ENCODE data around the gene HERPUD2. TPM values are rescaled to one million over a fixed set of nuclear protein-coding genes. Genes with fewer than 3 reads are reported as not detected.
"Not testable (repeated sequence)": the region's sequence is repeated elsewhere in the genome, so short reads cannot be mapped to it uniquely, and the experiment has no call there.

Gene HERPUD2
- total RNA-seq, 1 donor from 2014 or later: 28.0 TPM

- no peak for DNase-seq (ENCODE audit: low read depth, low spot score)
- TF ChIP-seq CTCF (conservative IDR thresholded peaks at IDR 0.05): no peak
- Mint-ChIP-seq H3K27me3 (ENCODE audit: low read depth) (no peaks in the 10 kb centered on the region), H3K9me3 (peaks cover 29% of the 10 kb centered on the region), H3K27ac (ENCODE audit: unreplicated experiment) (no peak overlapping the region), H3K4me1 (no peaks in the 10 kb centered on the region), H3K36me3 (ENCODE audit: low read depth) (peaks cover 69% of the 10 kb centered on the region), H3K4me3 (no peak overlapping the region)
These were observed 37.8 kb downstream of the HERPUD2 start for GRCh38 chr7:35657125-35657524.

- H3K4me1 Mint-ChIP-seq; H3K27me3 Mint-ChIP-seq (ENCODE audit: low read depth); H3K27ac Mint-ChIP-seq (ENCODE audit: unreplicated experiment); H3K4me3 Mint-ChIP-seq; DNase-seq (ENCODE audit: low read depth, low spot score): not testable (repeated sequence)
- Mint-ChIP-seq H3K36me3 (ENCODE audit: low read depth) (peaks cover 61% of the 10 kb centered on the region), H3K9me3 (peaks cover 26% of the 10 kb centered on the region)
These were observed 40.4 kb downstream of the HERPUD2 start for GRCh38 chr7:35654558-35654957.

GRCh38 chr7:35652124-35652523 lies 42.8 kb downstream of the HERPUD2 start:
- Mint-ChIP-seq H3K9me3 (peaks cover 24% of the 10 kb centered on the region), H3K36me3 (ENCODE audit: low read depth) (peaks cover 50% of the 10 kb centered on the region), H3K4me1 (peaks cover 5% of the 10 kb centered on the region), H3K4me3 (no peak overlapping the region), H3K27ac (ENCODE audit: unreplicated experiment) (no peak overlapping the region), H3K27me3 (ENCODE audit: low read depth) (no peaks in the 10 kb centered on the region)
- no peak for DNase-seq (ENCODE audit: low read depth, low spot score)
- no peak for TF ChIP-seq CTCF (conservative IDR thresholded peaks at IDR 0.05)

- H3K9me3 Mint-ChIP-seq: peaks cover 23% of the 10 kb centered on the region
- no peaks in the 10 kb centered on the region for H3K27me3 Mint-ChIP-seq (ENCODE audit: low read depth)
- TF ChIP-seq CTCF (conservative IDR thresholded peaks at IDR 0.05): no peak
- no peak overlapping the region for H3K4me3 Mint-ChIP-seq
- H3K36me3 Mint-ChIP-seq (ENCODE audit: low read depth): peaks cover 39% of the 10 kb centered on the region
- peaks cover 14% of the 10 kb centered on the region for H3K4me1 Mint-ChIP-seq
- no peak overlapping the region for H3K27ac Mint-ChIP-seq (ENCODE audit: unreplicated experiment)
- no peak for DNase-seq (ENCODE audit: low read depth, low spot score)
These were observed 44.2 kb downstream of the HERPUD2 start for GRCh38 chr7:35650751-35651150.

- Mint-ChIP-seq H3K27me3 (ENCODE audit: low read depth) (no peaks in the 10 kb centered on the region), H3K36me3 (ENCODE audit: low read depth) (peaks cover 32% of the 10 kb centered on the region), H3K4me1 (peaks cover 14% of the 10 kb centered on the region), H3K4me3 (no peak overlapping the region), H3K9me3 (peaks cover 19% of the 10 kb centered on the region), H3K27ac (ENCODE audit: unreplicated experiment) (no peak overlapping the region)
- no peak for DNase-seq (ENCODE audit: low read depth, low spot score)
- TF ChIP-seq CTCF (conservative IDR thresholded peaks at IDR 0.05): no peak
These were observed 45.2 kb downstream of the HERPUD2 start for GRCh38 chr7:35649711-35650110.

GRCh38 chr7:35648367-35648766 lies 46.6 kb downstream of the HERPUD2 start:
- no peak for DNase-seq (ENCODE audit: low read depth, low spot score)
- Mint-ChIP-seq H3K9me3 (peaks cover 13% of the 10 kb centered on the region), H3K27me3 (ENCODE audit: low read depth) (no peaks in the 10 kb centered on the region), H3K4me1 (peaks cover 19% of the 10 kb centered on the region), H3K27ac (ENCODE audit: unreplicated experiment) (no peak overlapping the region), H3K36me3 (ENCODE audit: low read depth) (peaks cover 22% of the 10 kb centered on the region), H3K4me3 (no peak overlapping the region)
- no peak for TF ChIP-seq CTCF (conservative IDR thresholded peaks at IDR 0.05)
